A549 treated with CpdA at 1 μM for 4 hours (cell line): ENCODE data around the gene OCIAD2. TPM values are rescaled to one million over a fixed set of nuclear protein-coding genes. Genes with fewer than 3 reads are reported as not detected.

Experiments used
- total RNA-seq: library from RNA; stranded (reverse); fragments of 200-300 nt; extraction: Qiagen RNA extraction; gene quantifications from 5 replicates; pipeline ENCODE4 v1.2.3, GENCODE V29; 2022; ENCODE audit warnings: low read depth

The OCIAD2 gene, protein sequence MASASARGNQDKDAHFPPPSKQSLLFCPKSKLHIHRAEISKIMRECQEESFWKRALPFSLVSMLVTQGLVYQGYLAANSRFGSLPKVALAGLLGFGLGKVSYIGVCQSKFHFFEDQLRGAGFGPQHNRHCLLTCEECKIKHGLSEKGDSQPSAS
- total RNA-seq: 112 to 179 TPM (median 129 TPM) in 5 replicates

DNA sequence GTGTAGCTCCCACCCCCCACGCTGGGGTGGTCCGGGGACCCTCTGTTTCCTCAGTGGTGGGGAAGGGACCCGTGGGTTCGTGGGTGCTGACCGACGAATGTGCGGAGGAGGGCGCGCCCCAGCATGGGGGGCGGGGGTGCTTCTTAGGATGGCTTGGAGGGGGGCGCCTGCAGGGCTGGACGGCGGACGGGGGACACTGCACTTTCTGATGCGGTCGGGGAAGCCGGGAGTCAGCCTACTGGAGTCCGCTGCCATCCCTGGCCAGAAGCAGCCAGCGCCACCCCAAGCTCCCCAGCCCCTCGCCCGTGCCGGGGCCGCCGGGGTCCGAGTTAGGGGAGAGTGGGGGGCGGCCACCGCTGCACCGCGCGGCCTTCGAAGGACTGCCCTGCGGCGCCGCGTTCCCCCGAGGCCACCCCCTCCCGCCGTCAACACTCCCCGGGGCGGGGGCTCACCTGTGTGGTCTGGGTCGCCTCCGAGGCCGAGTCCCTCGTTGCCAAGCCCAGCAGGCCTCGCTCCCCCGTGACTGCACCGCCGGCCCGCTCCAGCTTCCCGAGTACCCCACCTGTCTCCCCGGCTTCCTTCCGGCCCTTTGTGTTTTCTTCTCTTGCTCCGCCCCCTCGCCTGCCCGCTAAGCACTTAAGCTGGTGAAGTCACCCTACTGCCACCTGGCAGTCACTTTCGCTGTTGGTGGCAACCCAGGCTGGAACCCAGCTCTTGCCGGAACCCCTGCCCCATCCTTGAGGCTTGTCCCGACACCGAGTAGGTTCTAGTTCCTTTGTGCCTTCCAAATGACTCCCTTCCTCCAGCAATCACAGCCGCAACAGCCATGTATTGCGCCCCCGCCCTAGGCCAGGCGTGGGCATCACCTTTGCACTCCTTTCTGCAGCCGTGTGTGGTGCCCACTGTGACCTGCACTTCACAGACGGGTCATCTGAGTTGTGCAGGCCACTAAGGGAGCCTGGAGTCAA, at the start of gene OCIAD2:
TSS of gene OCIAD2 (minus strand) at position 569 of the 968 bp plus-strand sequence. CDS start 2,225 bp downstream, outside the sequence.

Other genes starting within 250 kb of the OCIAD2 start
- 9.3 to 13.5 TPM (median 9.9 TPM) in 5 replicates for gene FRYL, start 126.5 kb downstream of the OCIAD2 start, total RNA-seq
- gene OCIAD1, start 75.7 kb downstream of the OCIAD2 start, total RNA-seq: 125 to 220 TPM (median 131 TPM) in 5 replicates
- not detected in 5 replicates for gene CWH43, start 79.5 kb upstream of the OCIAD2 start, total RNA-seq